ENCODE measurements around the gene FANCC.

FANCC gene

GRCh38 chr9:95317119-95317892 is at the start of gene FANCC:
FANCC (minus strand) TSS chr9:95317709; CDS start chr9:95249291, 68,418 bp downstream.
- DNase-seq (ENCODE audit: low spot score): peak; percentile 92

- no peak for DNase-seq (ENCODE audit: low spot score)
These were observed 49.3 kb upstream of the FANCC start for GRCh38 chr9:95366731-95367325.

- no peak for DNase-seq (ENCODE audit: low spot score)
These were observed 48.3 kb upstream of the FANCC start for GRCh38 chr9:95365766-95366165.

GRCh38 chr9:95363051-95363841 is 45.7 kb upstream of the FANCC start:
- no peak for DNase-seq (ENCODE audit: low spot score)

- no peak for DNase-seq (ENCODE audit: low spot score)
These were observed 43.4 kb upstream of the FANCC start for GRCh38 chr9:95360866-95361265.

- DNase-seq (ENCODE audit: low spot score): no peak
These were observed 39.8 kb upstream of the FANCC start for GRCh38 chr9:95357316-95357715.

- no peak for DNase-seq (ENCODE audit: low spot score)
These were observed 38.0 kb upstream of the FANCC start for GRCh38 chr9:95355500-95355899.

GRCh38 chr9:95351051-95351450 is 33.5 kb upstream of the FANCC start:
- no peak for DNase-seq (ENCODE audit: low spot score)

GRCh38 chr9:95350266-95350665 is 32.8 kb upstream of the FANCC start:
- no peak for DNase-seq (ENCODE audit: low spot score)

- no peak for DNase-seq (ENCODE audit: low spot score)
These were observed 31.9 kb upstream of the FANCC start for GRCh38 chr9:95349091-95350038.

GRCh38 chr9:95346021-95346420 is 28.5 kb upstream of the FANCC start:
- DNase-seq (ENCODE audit: low spot score): no peak

GRCh38 chr9:95344735-95345325 is 27.3 kb upstream of the FANCC start:
- no peak for DNase-seq (ENCODE audit: low spot score)

- DNase-seq (ENCODE audit: low spot score): no peak
These were observed 26.3 kb upstream of the FANCC start for GRCh38 chr9:95343725-95344287.

- no peak for DNase-seq (ENCODE audit: low spot score)
These were observed 25.1 kb upstream of the FANCC start for GRCh38 chr9:95342571-95342970.

GRCh38 chr9:95341293-95341962 is 23.9 kb upstream of the FANCC start:
- DNase-seq (ENCODE audit: low spot score): peak; percentile 32

GRCh38 chr9:95338243-95338642 is 20.7 kb upstream of the FANCC start:
- DNase-seq (ENCODE audit: low spot score): no peak

GRCh38 chr9:95336281-95336680 is 18.8 kb upstream of the FANCC start:
- DNase-seq (ENCODE audit: low spot score): peak; percentile 58

- DNase-seq (ENCODE audit: low spot score): no peak
These were observed 15.9 kb upstream of the FANCC start for GRCh38 chr9:95333426-95333825.

- no peak for DNase-seq (ENCODE audit: low spot score)
These were observed 15.4 kb upstream of the FANCC start for GRCh38 chr9:95332860-95333259.

- DNase-seq (ENCODE audit: low spot score): no peak
These were observed 13.4 kb upstream of the FANCC start for GRCh38 chr9:95330720-95331404.
